K562 treated with DMSO at 1 percent for 4 hours (cell line): Measurements from ENCODE around the gene DNER. TPM values are rescaled to one million over a fixed set of nuclear protein-coding genes. Genes with fewer than 3 reads are reported as not detected.

Source experiments
- total RNA-seq: library from RNA; unstranded; fragments of 300-600 nt; gene quantifications from 2 replicates; pipeline ENCODE4 v1.2.3, GENCODE V29; 2022; ENCODE audit not compliant: insufficient read depth

DNER gene, protein sequence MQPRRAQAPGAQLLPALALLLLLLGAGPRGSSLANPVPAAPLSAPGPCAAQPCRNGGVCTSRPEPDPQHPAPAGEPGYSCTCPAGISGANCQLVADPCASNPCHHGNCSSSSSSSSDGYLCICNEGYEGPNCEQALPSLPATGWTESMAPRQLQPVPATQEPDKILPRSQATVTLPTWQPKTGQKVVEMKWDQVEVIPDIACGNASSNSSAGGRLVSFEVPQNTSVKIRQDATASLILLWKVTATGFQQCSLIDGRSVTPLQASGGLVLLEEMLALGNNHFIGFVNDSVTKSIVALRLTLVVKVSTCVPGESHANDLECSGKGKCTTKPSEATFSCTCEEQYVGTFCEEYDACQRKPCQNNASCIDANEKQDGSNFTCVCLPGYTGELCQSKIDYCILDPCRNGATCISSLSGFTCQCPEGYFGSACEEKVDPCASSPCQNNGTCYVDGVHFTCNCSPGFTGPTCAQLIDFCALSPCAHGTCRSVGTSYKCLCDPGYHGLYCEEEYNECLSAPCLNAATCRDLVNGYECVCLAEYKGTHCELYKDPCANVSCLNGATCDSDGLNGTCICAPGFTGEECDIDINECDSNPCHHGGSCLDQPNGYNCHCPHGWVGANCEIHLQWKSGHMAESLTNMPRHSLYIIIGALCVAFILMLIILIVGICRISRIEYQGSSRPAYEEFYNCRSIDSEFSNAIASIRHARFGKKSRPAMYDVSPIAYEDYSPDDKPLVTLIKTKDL
- total RNA-seq = not detected in 2 replicates

DNA sequence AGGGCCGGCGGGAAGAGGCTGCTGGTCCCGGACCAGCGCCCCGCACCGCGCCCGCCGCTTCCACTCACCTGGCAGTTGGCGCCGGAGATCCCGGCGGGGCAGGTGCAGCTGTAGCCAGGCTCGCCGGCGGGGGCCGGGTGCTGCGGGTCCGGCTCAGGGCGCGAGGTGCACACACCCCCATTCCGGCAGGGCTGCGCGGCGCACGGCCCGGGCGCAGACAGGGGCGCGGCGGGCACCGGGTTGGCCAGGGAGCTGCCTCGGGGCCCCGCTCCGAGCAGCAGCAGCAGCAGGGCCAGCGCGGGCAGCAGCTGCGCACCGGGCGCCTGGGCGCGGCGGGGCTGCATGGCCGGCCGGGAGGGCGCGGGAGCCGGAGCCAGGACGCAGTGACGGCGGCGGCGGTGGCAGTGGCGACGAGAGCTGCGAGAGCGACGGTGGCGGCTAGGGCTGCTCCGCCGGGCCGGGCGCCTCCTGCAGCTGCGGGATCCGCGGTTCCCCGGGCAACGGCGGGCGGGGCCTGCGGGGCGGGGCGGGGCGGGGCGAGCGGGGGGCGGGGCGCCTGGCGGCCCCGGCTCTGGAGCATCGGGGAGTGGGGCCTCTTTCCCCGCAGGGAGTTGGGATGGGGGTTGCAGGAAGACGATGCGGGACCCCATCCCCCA is at the start of gene DNER:
DNER (minus strand) TSS at position 476 of the 656 bp plus-strand sequence; CDS start at position 344, 132 bp downstream.

Other genes with a start within 250 kb of the DNER start
- gene TRIP12, start 207.5 kb upstream of the DNER start, total RNA-seq = 38.7 and 40.8 TPM in 2 replicates
- not detected in 2 replicates for gene FBXO36, start 207.9 kb upstream of the DNER start, total RNA-seq